Activated CD4-positive, CD25-positive, alpha-beta regulatory T cell (primary cell): ENCODE measurements around the gene RHOA.
"Not testable (repeated sequence)": the region's sequence is repeated elsewhere in the genome, so short reads cannot be mapped to it uniquely, and the experiment has no call there.

Source experiments
- DNase-seq, 4 experiments: peaks; one replicate each; lab custom pipeline; 2025; lab: John Stamatoyannopoulos, UW

RHOA gene

GRCh38 chr3:49362561-49362960 is 49.2 kb downstream of the RHOA start:
- DNase-seq, result no peak

GRCh38 chr3:49359623-49360022 is 52.2 kb downstream of the RHOA start:
- DNase-seq, result no peak

- no peak for DNase-seq
Observed at GRCh38 chr3:49358884-49359225, 52.9 kb downstream of the RHOA start.

- peak; percentile 41 to 57 (median 50) for DNase-seq
Observed at GRCh38 chr3:49358217-49358883, 53.4 kb downstream of the RHOA start, which contains the start of gene GPX1. Gene GPX1 (minus strand): TSS chr3:49358353. CDS start chr3:49358278, 75 bp downstream.

GRCh38 chr3:49357443-49358216 is 54.1 kb downstream of the RHOA start:
- DNase-seq, result peak in 3 of 4 experiments; percentile 9 to 29 (median 23)

- DNase-seq, result not testable (repeated sequence)
Observed at GRCh38 chr3:49357095-49357442, 54.7 kb downstream of the RHOA start.

- no peak for DNase-seq
Observed at GRCh38 chr3:49352890-49353421, 58.8 kb downstream of the RHOA start.

- DNase-seq, result no peak
Observed at GRCh38 chr3:49352281-49352680, 59.5 kb downstream of the RHOA start.

GRCh38 chr3:49351521-49352011 is 60.2 kb downstream of the RHOA start:
- DNase-seq, result no peak

- no peak for DNase-seq
Observed at GRCh38 chr3:49349348-49350114, 62.2 kb downstream of the RHOA start.

GRCh38 chr3:49348361-49348760 is 63.4 kb downstream of the RHOA start:
- DNase-seq, result not testable (repeated sequence)

GRCh38 chr3:49346797-49347251 is 65.0 kb downstream of the RHOA start:
- no peak for DNase-seq

- DNase-seq, result no peak
Observed at GRCh38 chr3:49343163-49343562, 68.6 kb downstream of the RHOA start.

- no peak for DNase-seq
Observed at GRCh38 chr3:49341996-49342395, 69.8 kb downstream of the RHOA start.

- peak; percentile 80 to 88 (median 84) for DNase-seq
Observed at GRCh38 chr3:49339941-49340800, 71.6 kb downstream of the RHOA start, which contains the start of gene USP4. Gene USP4 (minus strand): TSS chr3:49340053. CDS start chr3:49340024, 29 bp downstream.

- DNase-seq, result peak in 2 of 4 experiments; percentile 7 to 13
Observed at GRCh38 chr3:49339581-49339940, 72.2 kb downstream of the RHOA start.

- DNase-seq, result no peak
Observed at GRCh38 chr3:49333916-49334633, 77.7 kb downstream of the RHOA start.

- DNase-seq, result no peak
Observed at GRCh38 chr3:49333091-49333490, 78.7 kb downstream of the RHOA start.

GRCh38 chr3:49329186-49329585 is 82.6 kb downstream of the RHOA start:
- no peak for DNase-seq

- DNase-seq, result not testable (repeated sequence)
Observed at GRCh38 chr3:49328350-49328749, 83.4 kb downstream of the RHOA start.
